SK-N-SH (cell line): ENCODE results near the gene FCHSD2. TPM values are rescaled to one million over a fixed set of nuclear protein-coding genes. Genes with fewer than 3 reads are reported as not detected.

Source experiments
- CTCF ChIA-PET: fragments of 300-600, 350-600 bp; formaldehyde crosslinking; extraction: SDS; loops from one replicate; lab custom pipeline; 2021; lab: Yijun Ruan, JAX
- POLR2A ChIA-PET: fragments of 350-600 bp; sonication (Branson Sonifier 250); formaldehyde crosslinking; extraction: SDS; loops from one replicate; lab custom pipeline; 2020; ENCODE audit warnings: antibody characterized with exemption, inconsistent platforms; lab: Yijun Ruan, JAX
- DNase-seq: peaks from one replicate; pipeline ENCODE4 v3.0.0; 2012
- H2AFZ ChIP-seq: fragments of 200-600 bp; sonication (generic); 2 replicates; pipeline ENCODE4 v1.8.1; 2016; ENCODE audit warnings: antibody characterized with exemption, mild to moderate bottlenecking, low read depth
- H3F3A ChIP-seq: fragments of 200-600 bp; sonication (generic); replicated peaks from 2 replicates; pipeline ENCODE3; 2016; ENCODE audit warnings: antibody characterized with exemption, mild to moderate bottlenecking; ENCODE audit not compliant: insufficient read depth
- H3K27ac ChIP-seq, 2 experiments: fragments of 200-500 bp in 1 of 2; fragments of 200-600 bp in 1 of 2; sonication (Bioruptor generic) in 1 of 2; sonication (generic), shearing (Covaris generic) in 1 of 2; 2 replicates each; pipeline versions ENCODE4 v1.5.1 to v1.6.1; 2014 to 2016; ENCODE audit warnings: low read depth in 2 of 2, inconsistent platforms in 1 of 2, low read length in 1 of 2, mild to moderate bottlenecking in 1 of 2, mixed read lengths in 1 of 2
- H3K27me3 ChIP-seq: fragments of 200-600 bp; sonication (generic), shearing (Covaris generic); 2 replicates; pipeline ENCODE4 v1.6.1; 2016; ENCODE audit warnings: mixed run types; ENCODE audit not compliant: insufficient read depth
- H3K36me3 ChIP-seq, 2 experiments: fragments of 200-500 bp in 1 of 2; fragments of 200-600 bp in 1 of 2; sonication (Bioruptor generic) in 1 of 2; sonication (generic) in 1 of 2; replicated peaks in 1 of 2; 2 replicates each; pipeline versions ENCODE3 to v1.5.1; 2014 to 2016; ENCODE audit warnings: low read length in 1 of 2, mild to moderate bottlenecking in 1 of 2; ENCODE audit not compliant: insufficient read depth in 2 of 2, control insufficient read depth in 1 of 2
- H3K4me1 ChIP-seq, 2 experiments: fragments of 200-500 bp in 1 of 2; fragments of 200-600 bp in 1 of 2; sonication (Bioruptor generic) in 1 of 2; sonication (generic), shearing (Covaris generic) in 1 of 2; 2 replicates each; pipeline versions ENCODE4 v1.5.1 to v1.6.1; 2014 to 2016; ENCODE audit warnings: low read depth in 1 of 2, low read length in 1 of 2, mixed run types in 1 of 2; ENCODE audit not compliant: insufficient read depth in 2 of 2, control insufficient read depth in 1 of 2
- H3K4me2 ChIP-seq: fragments of 200-600 bp; sonication (generic), shearing (Covaris generic); 2 replicates; pipeline ENCODE4 v1.6.1; 2017; ENCODE audit warnings: mixed run types
- H3K4me3 ChIP-seq, 2 experiments: fragments of 200-500 bp in 1 of 2; fragments of 200-600 bp in 1 of 2; sonication (Bioruptor generic) in 1 of 2; sonication (generic), shearing (Covaris generic) in 1 of 2; 2 replicates each; pipeline versions ENCODE4 v1.5.1 to v1.8.1; 2014 to 2016; ENCODE audit warnings: low read depth in 2 of 2, inconsistent platforms in 1 of 2, low read length in 1 of 2, mild to moderate bottlenecking in 1 of 2, mixed read lengths in 1 of 2, moderate library complexity in 1 of 2
- H3K79me2 ChIP-seq: fragments of 200-600 bp; sonication (generic); 2 replicates; pipeline ENCODE4 v1.8.1; 2017; ENCODE audit warnings: mild to moderate bottlenecking; ENCODE audit not compliant: insufficient read depth
- H3K9ac ChIP-seq: fragments of 200-600 bp; sonication (generic); 2 replicates; pipeline ENCODE4 v1.6.1; 2017; ENCODE audit warnings: mixed run types
- H3K9me2 ChIP-seq: fragments of 200-600 bp; sonication (generic); 2 replicates; pipeline ENCODE4 v1.6.1; 2017; ENCODE audit warnings: mixed run types
- H3K9me3 ChIP-seq: fragments of 200-600 bp; sonication (generic); 2 replicates; pipeline ENCODE4 v1.6.1; 2017; ENCODE audit warnings: mixed run types, mild to moderate bottlenecking, moderate library complexity
- H4K20me1 ChIP-seq: fragments of 200-600 bp; sonication (generic); 2 replicates; pipeline ENCODE4 v1.6.1; 2017; ENCODE audit warnings: mild to moderate bottlenecking, mixed run types; ENCODE audit not compliant: insufficient read depth
- EP300 ChIP-seq, 2 experiments: IDR thresholded peaks; 2 replicates each; pipeline versions ENCODE4 v1.4.0 to v1.6.1; 2012; ENCODE audit warnings: borderline replicate concordance in 1 of 2, low read depth in 1 of 2, low read length in 1 of 2
- FOSL2 ChIP-seq: IDR thresholded peaks from 2 replicates; pipeline ENCODE4 v1.4.0; 2012; ENCODE audit warnings: low read depth, mild to moderate bottlenecking, moderate library complexity, borderline replicate concordance
- GABPA ChIP-seq: IDR thresholded peaks from 2 replicates; pipeline ENCODE4 v1.4.0; 2012; ENCODE audit warnings: low read depth, mild to moderate bottlenecking
- GATA2 ChIP-seq: sonication (generic); formaldehyde crosslinking; IDR thresholded peaks from 2 replicates; pipeline ENCODE4 v1.5.0; 2020; ENCODE audit warnings: mild to moderate bottlenecking, missing genetic modification reagents
- MEF2A ChIP-seq: IDR thresholded peaks from 2 replicates; pipeline ENCODE4 v1.4.0; 2012; ENCODE audit warnings: low read depth, borderline replicate concordance
- NRF1 ChIP-seq: IDR thresholded peaks from 2 replicates; pipeline ENCODE4 v1.6.1; 2012; ENCODE audit warnings: low read depth, mild to moderate bottlenecking, low read length
- RCOR1 ChIP-seq: fragments of 150-350 bp; IDR thresholded peaks from 2 replicates; pipeline ENCODE4 v1.6.1; 2017; ENCODE audit warnings: antibody characterized with exemption, low read length
- RFX5 ChIP-seq: IDR thresholded peaks from 2 replicates; pipeline ENCODE4 v1.6.1; 2012; ENCODE audit warnings: mild to moderate bottlenecking, improper control_type of control experiment, low read length
- SIN3A ChIP-seq: IDR thresholded peaks from 2 replicates; pipeline ENCODE4 v1.6.1; 2012; ENCODE audit warnings: low read depth, mild to moderate bottlenecking, low read length, moderate library complexity, borderline replicate concordance
- SMC3 ChIP-seq: IDR thresholded peaks from 2 replicates; pipeline ENCODE4 v1.6.1; 2012; ENCODE audit warnings: low read depth, low read length, improper control_type of control experiment
- TCF12 ChIP-seq: IDR thresholded peaks from 2 replicates; pipeline ENCODE4 v1.4.0; 2012
- TEAD4 ChIP-seq: IDR thresholded peaks from 2 replicates; pipeline ENCODE4 v1.4.0; 2012; ENCODE audit warnings: mild to moderate bottlenecking, borderline replicate concordance; ENCODE audit not compliant: insufficient read depth
- YY1 ChIP-seq: IDR thresholded peaks from 2 replicates; pipeline ENCODE4 v1.4.0; 2012; ENCODE audit warnings: low read depth, mild to moderate bottlenecking
- WGBS: methylation state at CpG from one replicate; pipeline ENCODE4 v1.1.6; 2017; ENCODE audit warnings: low lambda C conversion rate; 5-methylcytosine and 5-hydroxymethylcytosine counted together
- polyA plus RNA-seq, 3 experiments: library from polyadenylated mRNA; depleted of rRNA; stranded (reverse); fragments of >200 nt; gene quantifications; 2 replicates each; pipeline ENCODE4 v1.2.3, GENCODE V29; 2012
- TF ChIP-seq, protein P1 (sequence below): fragments of 150-350 bp; IDR thresholded peaks from 2 replicates; pipeline ENCODE4 v1.6.1; 2016; ENCODE audit warnings: mild to moderate bottlenecking, low read depth, low read length
- TF ChIP-seq, protein P2 (sequence below): IDR thresholded peaks from 2 replicates; pipeline ENCODE4; 2012
- TF ChIP-seq, protein P3 (sequence below): fragments of 150-350 bp; IDR thresholded peaks from 2 replicates; pipeline ENCODE4 v1.6.1; 2017; ENCODE audit warnings: antibody characterized with exemption, low read length, low read depth, borderline replicate concordance
- TF ChIP-seq, protein P4 (sequence below): IDR thresholded peaks from 2 replicates; pipeline ENCODE4 v1.4.0; 2012; ENCODE audit warnings: low read depth

Gene FCHSD2
- polyA plus RNA-seq, 1 of the 3 experiments (the other 2 are of a cell fraction), result 10.4 TPM

DNA sequence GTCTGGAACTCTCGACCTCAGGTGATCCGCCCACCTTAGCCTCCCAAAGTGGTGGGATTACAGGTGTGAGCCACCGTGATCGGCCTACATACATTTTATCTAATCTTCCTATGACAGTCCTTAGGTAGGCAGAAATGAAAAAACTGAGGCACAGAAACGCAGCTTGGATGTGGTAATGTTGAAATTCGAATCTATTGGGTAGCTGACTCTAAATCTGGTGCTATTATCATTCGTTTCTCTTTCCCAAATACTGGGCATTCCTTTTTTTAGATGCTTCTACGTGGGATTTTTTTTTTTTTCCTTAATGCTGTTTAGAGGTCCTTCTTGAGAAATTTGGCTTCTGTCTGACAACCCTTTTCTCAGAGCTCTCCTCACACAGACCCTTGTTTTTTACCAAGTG lies 41.5 kb downstream of the FCHSD2 start:
- Histone ChIP-seq H3F3A (peaks cover 3% of the 10 kb centered on the region), H3K27ac (no peak overlapping the region), H4K20me1 (no peaks in the 10 kb centered on the region), H3K79me2 (peaks cover 28% of the 10 kb centered on the region), H3K36me3 (peaks cover 0 to 13% of the 10 kb centered on the region in 2 experiments), H3K9me3 (no peaks in the 10 kb centered on the region), H3K4me1 (0 out of 4 replicates have a peak, but pooled peaks cover 0 to under 1% of the 10 kb centered on the region in 2 experiments), H3K9ac (no peak overlapping the region), H3K4me2 (no peak overlapping the region), H3K4me3 (no peak overlapping the region), H2AFZ (no peak overlapping the region), H3K9me2 (no peaks in the 10 kb centered on the region), H3K27me3 (no peaks in the 10 kb centered on the region)
- DNase-seq, result no peak
- CTCF ChIA-PET, result interaction anchor here (0.6 kb wide), 1 partner anchor 1335 kb away, joined by 3 read pairs; no protein-coding TSS in a partner anchor
- POLR2A ChIA-PET, result no interaction called here
- TF ChIP-seq YY1, result no peak
- no peak for TF ChIP-seq MEF2A
- TF ChIP-seq, protein P1, sequence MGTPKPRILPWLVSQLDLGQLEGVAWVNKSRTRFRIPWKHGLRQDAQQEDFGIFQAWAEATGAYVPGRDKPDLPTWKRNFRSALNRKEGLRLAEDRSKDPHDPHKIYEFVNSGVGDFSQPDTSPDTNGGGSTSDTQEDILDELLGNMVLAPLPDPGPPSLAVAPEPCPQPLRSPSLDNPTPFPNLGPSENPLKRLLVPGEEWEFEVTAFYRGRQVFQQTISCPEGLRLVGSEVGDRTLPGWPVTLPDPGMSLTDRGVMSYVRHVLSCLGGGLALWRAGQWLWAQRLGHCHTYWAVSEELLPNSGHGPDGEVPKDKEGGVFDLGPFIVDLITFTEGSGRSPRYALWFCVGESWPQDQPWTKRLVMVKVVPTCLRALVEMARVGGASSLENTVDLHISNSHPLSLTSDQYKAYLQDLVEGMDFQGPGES, result no peak
- no peak for TF ChIP-seq TCF12
- no peak for TF ChIP-seq RCOR1
- no peak for TF ChIP-seq SMC3
- no peak for TF ChIP-seq GABPA
- no peak for TF ChIP-seq NRF1
- TF ChIP-seq, protein P2, sequence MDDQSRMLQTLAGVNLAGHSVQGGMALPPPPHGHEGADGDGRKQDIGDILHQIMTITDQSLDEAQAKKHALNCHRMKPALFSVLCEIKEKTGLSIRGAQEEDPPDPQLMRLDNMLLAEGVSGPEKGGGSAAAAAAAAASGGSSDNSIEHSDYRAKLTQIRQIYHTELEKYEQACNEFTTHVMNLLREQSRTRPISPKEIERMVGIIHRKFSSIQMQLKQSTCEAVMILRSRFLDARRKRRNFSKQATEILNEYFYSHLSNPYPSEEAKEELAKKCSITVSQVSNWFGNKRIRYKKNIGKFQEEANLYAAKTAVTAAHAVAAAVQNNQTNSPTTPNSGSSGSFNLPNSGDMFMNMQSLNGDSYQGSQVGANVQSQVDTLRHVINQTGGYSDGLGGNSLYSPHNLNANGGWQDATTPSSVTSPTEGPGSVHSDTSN, result no peak
- no peak for TF ChIP-seq EP300 (IDR thresholded peaks at IDR 0.05; ENCODE audit: borderline replicate concordance in 1 of 2, low read depth in 1 of 2, low read length in 1 of 2)
- 89% methylated on average over 7 of the region's 8 CpGs for WGBS

GRCh38 chr11:73099512-73100266 lies 42.4 kb downstream of the FCHSD2 start:
- peaks cover 0 to 13% of the 10 kb centered on the region in 2 experiments for H3K36me3 ChIP-seq
- H3F3A ChIP-seq, result peaks cover 4% of the 10 kb centered on the region
- H3K9me3 ChIP-seq, result no peaks in the 10 kb centered on the region
- no peak overlapping the region for H3K9ac ChIP-seq
- no peak overlapping the region for H3K27ac ChIP-seq
- DNase-seq, result no peak
- no peak overlapping the region for H3K4me3 ChIP-seq
- WGBS, result 95% methylated on average over 25 of the region's 25 CpGs
- H3K79me2 ChIP-seq, result peaks cover 31% of the 10 kb centered on the region
- H3K27me3 ChIP-seq, result no peaks in the 10 kb centered on the region
- no peak overlapping the region for H2AFZ ChIP-seq
- TF ChIP-seq GATA2 (CRISPR knock-in tag), result no peak
- TF ChIP-seq FOSL2, result no peak
- TF ChIP-seq, protein P3, sequence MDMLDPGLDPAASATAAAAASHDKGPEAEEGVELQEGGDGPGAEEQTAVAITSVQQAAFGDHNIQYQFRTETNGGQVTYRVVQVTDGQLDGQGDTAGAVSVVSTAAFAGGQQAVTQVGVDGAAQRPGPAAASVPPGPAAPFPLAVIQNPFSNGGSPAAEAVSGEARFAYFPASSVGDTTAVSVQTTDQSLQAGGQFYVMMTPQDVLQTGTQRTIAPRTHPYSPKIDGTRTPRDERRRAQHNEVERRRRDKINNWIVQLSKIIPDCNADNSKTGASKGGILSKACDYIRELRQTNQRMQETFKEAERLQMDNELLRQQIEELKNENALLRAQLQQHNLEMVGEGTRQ, result no peak
- TF ChIP-seq RFX5, result no peak
- no peak for TF ChIP-seq SIN3A
- TF ChIP-seq, protein P4, sequence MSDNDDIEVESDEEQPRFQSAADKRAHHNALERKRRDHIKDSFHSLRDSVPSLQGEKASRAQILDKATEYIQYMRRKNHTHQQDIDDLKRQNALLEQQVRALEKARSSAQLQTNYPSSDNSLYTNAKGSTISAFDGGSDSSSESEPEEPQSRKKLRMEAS, result no peak
- TF ChIP-seq, protein P1, result no peak
- TF ChIP-seq TEAD4, result no peak
- ChIA-PET POLR2A (no interaction called here), CTCF (no interaction called here)
- no peaks in the 10 kb centered on the region for H3K9me2 ChIP-seq
- H3K4me2 ChIP-seq, result no peak overlapping the region
- H4K20me1 ChIP-seq, result no peaks in the 10 kb centered on the region
- H3K4me1 ChIP-seq, result 0 out of 4 replicates have a peak, but pooled peaks cover 0 to 6% of the 10 kb centered on the region in 2 experiments
